Mammary epithelial cell (primary cell): Measurements from ENCODE around the gene LDHA.

ENCODE experiments used
- CTCF ChIP-seq, 2 donors: IDR thresholded peaks in 1 of 2; conservative IDR thresholded peaks in 1 of 2; 2 replicates each; pipeline ENCODE4 v1.5.1; 2011 to 2012; ENCODE audit warnings: inconsistent platforms in 2 of 2, low read length in 2 of 2, mild to moderate bottlenecking in 2 of 2, control low read depth in 1 of 2, low read depth in 1 of 2; ENCODE audit not compliant: insufficient read depth in 1 of 2; ENCODE audit errors: extremely low read depth in 1 of 2
- EZH2 ChIP-seq: IDR thresholded peaks from 2 replicates; pipeline ENCODE4 v1.6.1; 2012; ENCODE audit warnings: low read length, inconsistent platforms, borderline replicate concordance

GRCh38 chr11:18393581-18394274 lies 635 bp upstream of the LDHA start:
- TF ChIP-seq EZH2 (no peak), CTCF (conservative IDR thresholded peaks at IDR 0.05 in 1 of 2, IDR thresholded peaks at IDR 0.05 in 1 of 2; ENCODE audit: extremely low read depth in 1 of 2, insufficient read depth in 1 of 2, low read depth in 1 of 2, low read length in 2 of 2) (no peak)
